Esophagus muscularis mucosa (tissue), 4 donors: ENCODE results near the gene TBL1XR1.

Experiments
- EP300 ChIP-seq: sonication (generic); formaldehyde crosslinking; IDR thresholded peaks from one replicate; pipeline ENCODE4 v1.6.1; 2017; ENCODE audit warnings: antibody characterized with exemption
- POLR2A ChIP-seq: fragments of 450-650 bp; IDR thresholded peaks from one replicate; pipeline ENCODE4 v1.6.1; 2017; ENCODE audit warnings: antibody characterized with exemption, moderate library complexity, mild to moderate bottlenecking, low read depth
- POLR2AphosphoS5 ChIP-seq, 2 donors: sonication (generic); formaldehyde crosslinking; IDR thresholded peaks; one replicate each; pipeline ENCODE4 v1.6.1; 2017; ENCODE audit warnings: antibody characterized with exemption in 2 of 2
- TF ChIP-seq, protein P1 (sequence below), 3 experiments: fragments of 200-600 bp in 2 of 3; fragments of 450-650 bp in 1 of 3; sonication (generic) in 2 of 3; IDR thresholded peaks; one replicate each; pipeline ENCODE4 v1.5.1; 2017 to 2019; ENCODE audit warnings: antibody characterized with exemption in 3 of 3, mild to moderate bottlenecking in 2 of 3, moderate library complexity in 1 of 3

- TF ChIP-seq, protein P1, sequence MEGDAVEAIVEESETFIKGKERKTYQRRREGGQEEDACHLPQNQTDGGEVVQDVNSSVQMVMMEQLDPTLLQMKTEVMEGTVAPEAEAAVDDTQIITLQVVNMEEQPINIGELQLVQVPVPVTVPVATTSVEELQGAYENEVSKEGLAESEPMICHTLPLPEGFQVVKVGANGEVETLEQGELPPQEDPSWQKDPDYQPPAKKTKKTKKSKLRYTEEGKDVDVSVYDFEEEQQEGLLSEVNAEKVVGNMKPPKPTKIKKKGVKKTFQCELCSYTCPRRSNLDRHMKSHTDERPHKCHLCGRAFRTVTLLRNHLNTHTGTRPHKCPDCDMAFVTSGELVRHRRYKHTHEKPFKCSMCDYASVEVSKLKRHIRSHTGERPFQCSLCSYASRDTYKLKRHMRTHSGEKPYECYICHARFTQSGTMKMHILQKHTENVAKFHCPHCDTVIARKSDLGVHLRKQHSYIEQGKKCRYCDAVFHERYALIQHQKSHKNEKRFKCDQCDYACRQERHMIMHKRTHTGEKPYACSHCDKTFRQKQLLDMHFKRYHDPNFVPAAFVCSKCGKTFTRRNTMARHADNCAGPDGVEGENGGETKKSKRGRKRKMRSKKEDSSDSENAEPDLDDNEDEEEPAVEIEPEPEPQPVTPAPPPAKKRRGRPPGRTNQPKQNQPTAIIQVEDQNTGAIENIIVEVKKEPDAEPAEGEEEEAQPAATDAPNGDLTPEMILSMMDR (IDR thresholded peaks at IDR 0.05), result no peak
- TF ChIP-seq POLR2A (no peak), EP300 (no peak), POLR2AphosphoS5 (IDR thresholded peaks at IDR 0.05) (no peak)
These were observed 70.3 kb downstream of the TBL1XR1 start for GRCh38 chr3:177127008-177127407.
